Keratinocyte (primary cell): ENCODE results near the gene ARPP19.

ENCODE experiments used
- CTCF ChIP-seq, 3 experiments: IDR thresholded peaks in 1 of 3; conservative IDR thresholded peaks in 1 of 3; optimal IDR thresholded peaks in 1 of 3; 2 replicates in 2 of 3; 3 replicates in 1 of 3; pipeline versions ENCODE3 to v1.5.1; 2011; ENCODE audit warnings: low read length in 3 of 3, mild to moderate bottlenecking in 3 of 3, moderate library complexity in 2 of 3, control low read depth in 1 of 3, inconsistent platforms in 1 of 3; ENCODE audit not compliant: insufficient read depth in 2 of 3; ENCODE audit errors: extremely low read depth in 1 of 3
- EZH2 ChIP-seq: IDR thresholded peaks from one replicate; pipeline ENCODE4 v1.6.1; 2012; ENCODE audit warnings: inconsistent platforms, mild to moderate bottlenecking, low read length, moderate library complexity

GRCh38 chr15:52609593-52609992 is 40.8 kb upstream of the ARPP19 start:
- no peak for TF ChIP-seq CTCF (optimal IDR thresholded peaks at IDR 0.05 in 1 of 3, IDR thresholded peaks at IDR 0.05 in 1 of 3, conservative IDR thresholded peaks at IDR 0.05 in 1 of 3; ENCODE audit: extremely low read depth in 1 of 3, insufficient read depth in 2 of 3, low read length in 3 of 3)
- TF ChIP-seq EZH2 = no peak
